BE2C (cell line): ENCODE measurements around the gene COL23A1.

Source experiments
- DNase-seq: peaks from one replicate; pipeline ENCODE4 v3.0.0-alpha.2; 2020
- H3K27me3 ChIP-seq: fragments of 250-450 bp; sonication (Bioruptor Pico); 2 replicates; pipeline ENCODE4 v1.5.1; 2020; ENCODE audit warnings: mild to moderate bottlenecking
- H3K36me3 ChIP-seq: fragments of 250-450 bp; sonication (Bioruptor Pico); 2 replicates; pipeline ENCODE4 v1.5.1; 2020; ENCODE audit warnings: mild to moderate bottlenecking
- H3K4me1 ChIP-seq: fragments of 250-450 bp; sonication (Bioruptor Pico); 2 replicates; pipeline ENCODE4 v1.5.1; 2020
- H3K4me3 ChIP-seq: 2 replicates; pipeline ENCODE4 v1.5.1; 2011; ENCODE audit warnings: low read depth, low read length
- H3K9me3 ChIP-seq: fragments of 250-450 bp; sonication (Bioruptor Pico); 2 replicates; pipeline ENCODE4 v1.5.1; 2020
- TF ChIP-seq, protein P1 (sequence below): IDR thresholded peaks from 2 replicates; pipeline ENCODE4 v1.5.1; 2012; ENCODE audit warnings: mild to moderate bottlenecking, low read depth, low read length

Gene COL23A1

DNA sequence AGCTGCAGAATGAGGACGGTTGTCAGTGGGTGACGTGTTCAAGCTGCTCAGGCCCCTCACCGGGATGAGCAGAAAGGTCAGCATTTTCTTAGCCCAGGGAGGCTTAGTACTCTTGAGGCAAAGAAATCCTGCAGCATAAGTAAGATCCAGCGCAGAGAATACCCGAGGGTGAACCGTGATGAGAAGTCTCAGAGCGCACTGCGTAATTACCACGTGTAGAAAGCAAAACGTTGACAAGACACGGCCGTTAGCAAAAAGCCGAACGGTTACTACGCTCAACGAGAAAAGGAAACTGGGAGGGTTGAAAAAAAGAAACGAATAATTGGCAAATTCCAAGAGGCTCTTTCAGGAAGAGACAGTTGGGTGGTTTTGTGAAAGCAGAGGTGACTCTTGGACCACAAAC lies 104.0 kb downstream of the COL23A1 start:
- Histone ChIP-seq H3K36me3 (no peaks in the 10 kb centered on the region), H3K4me3 (no peak overlapping the region), H3K27me3 (no peaks in the 10 kb centered on the region), H3K9me3 (no peaks in the 10 kb centered on the region; the same call in 1 of the 2 replicates), H3K4me1 (no peaks in the 10 kb centered on the region)
- no peak for DNase-seq
- TF ChIP-seq, protein P1, sequence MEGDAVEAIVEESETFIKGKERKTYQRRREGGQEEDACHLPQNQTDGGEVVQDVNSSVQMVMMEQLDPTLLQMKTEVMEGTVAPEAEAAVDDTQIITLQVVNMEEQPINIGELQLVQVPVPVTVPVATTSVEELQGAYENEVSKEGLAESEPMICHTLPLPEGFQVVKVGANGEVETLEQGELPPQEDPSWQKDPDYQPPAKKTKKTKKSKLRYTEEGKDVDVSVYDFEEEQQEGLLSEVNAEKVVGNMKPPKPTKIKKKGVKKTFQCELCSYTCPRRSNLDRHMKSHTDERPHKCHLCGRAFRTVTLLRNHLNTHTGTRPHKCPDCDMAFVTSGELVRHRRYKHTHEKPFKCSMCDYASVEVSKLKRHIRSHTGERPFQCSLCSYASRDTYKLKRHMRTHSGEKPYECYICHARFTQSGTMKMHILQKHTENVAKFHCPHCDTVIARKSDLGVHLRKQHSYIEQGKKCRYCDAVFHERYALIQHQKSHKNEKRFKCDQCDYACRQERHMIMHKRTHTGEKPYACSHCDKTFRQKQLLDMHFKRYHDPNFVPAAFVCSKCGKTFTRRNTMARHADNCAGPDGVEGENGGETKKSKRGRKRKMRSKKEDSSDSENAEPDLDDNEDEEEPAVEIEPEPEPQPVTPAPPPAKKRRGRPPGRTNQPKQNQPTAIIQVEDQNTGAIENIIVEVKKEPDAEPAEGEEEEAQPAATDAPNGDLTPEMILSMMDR = no peak

DNA sequence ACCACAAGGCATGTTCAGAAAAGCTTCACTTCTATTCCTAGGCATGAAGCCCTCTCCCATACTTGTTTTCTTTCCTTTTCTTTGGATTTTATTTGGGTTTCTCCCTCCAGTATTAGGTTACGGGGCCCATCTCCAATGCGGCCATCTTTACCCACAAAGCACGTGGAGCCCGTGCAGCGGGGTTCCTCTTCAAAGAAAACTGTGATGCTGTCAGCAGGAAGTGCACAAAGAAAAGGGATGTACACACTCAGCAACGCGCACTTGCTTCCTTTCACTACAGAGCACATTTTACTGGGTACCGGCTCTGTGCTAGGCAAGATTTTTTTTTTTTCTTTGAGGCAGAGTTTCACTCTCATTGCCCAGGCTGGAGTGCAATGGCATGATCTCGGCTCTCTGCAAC lies 106.6 kb downstream of the COL23A1 start:
- Histone ChIP-seq H3K36me3 (no peaks in the 10 kb centered on the region), H3K9me3 (no peaks in the 10 kb centered on the region), H3K4me3 (no peak overlapping the region), H3K4me1 (no peaks in the 10 kb centered on the region), H3K27me3 (no peaks in the 10 kb centered on the region)
- no peak for DNase-seq
- TF ChIP-seq, protein P1 = no peak

DNA sequence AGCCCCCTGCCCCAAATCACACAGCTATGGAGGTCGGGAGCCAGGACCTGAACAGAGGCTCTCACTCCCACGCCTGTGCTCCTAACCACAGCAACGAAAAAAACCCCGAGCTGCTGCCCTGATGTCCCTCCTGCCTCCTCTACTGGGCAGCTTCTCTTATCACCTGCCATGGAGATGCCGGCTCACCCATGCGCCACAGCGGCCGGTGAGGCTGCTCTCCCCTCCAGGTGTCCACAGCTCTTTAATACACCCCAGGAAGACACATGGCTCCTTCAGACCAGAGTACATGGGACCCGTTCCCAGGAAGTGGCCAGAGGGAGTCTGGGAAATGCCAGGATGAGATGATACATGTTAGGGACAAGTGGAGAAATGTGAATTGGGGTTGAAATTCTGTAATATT lies 110.9 kb downstream of the COL23A1 start:
- H3K36me3 ChIP-seq = no peaks in the 10 kb centered on the region
- DNase-seq = no peak
- no peaks in the 10 kb centered on the region for H3K27me3 ChIP-seq
- H3K4me1 ChIP-seq = no peaks in the 10 kb centered on the region
- H3K4me3 ChIP-seq = no peak overlapping the region
- TF ChIP-seq, protein P1 = no peak
- no peaks in the 10 kb centered on the region for H3K9me3 ChIP-seq

DNA sequence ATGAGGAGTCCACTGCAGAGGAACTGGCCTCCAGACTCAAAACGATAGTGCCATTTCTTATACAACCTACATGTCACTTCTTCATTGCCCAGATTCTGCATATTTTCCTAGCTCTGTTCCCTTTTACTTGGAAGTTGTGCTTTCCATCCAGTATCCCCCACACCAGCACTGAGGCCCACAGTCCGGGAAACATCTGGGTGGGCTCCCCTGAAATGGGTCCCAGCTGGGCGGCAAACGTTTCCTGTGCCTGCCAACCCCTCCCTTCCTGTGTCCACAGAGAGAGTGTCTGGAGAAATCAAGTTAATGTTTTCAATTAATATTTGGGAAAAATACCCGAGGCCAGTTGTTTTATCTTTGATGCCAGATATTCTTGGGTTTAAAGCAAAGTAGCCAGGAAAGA lies 111.8 kb downstream of the COL23A1 start:
- H3K27me3 ChIP-seq = no peaks in the 10 kb centered on the region
- no peaks in the 10 kb centered on the region for H3K36me3 ChIP-seq
- no peak overlapping the region for H3K4me3 ChIP-seq
- no peaks in the 10 kb centered on the region for H3K9me3 ChIP-seq
- DNase-seq = no peak
- TF ChIP-seq, protein P1 = no peak
- no peaks in the 10 kb centered on the region for H3K4me1 ChIP-seq

DNA sequence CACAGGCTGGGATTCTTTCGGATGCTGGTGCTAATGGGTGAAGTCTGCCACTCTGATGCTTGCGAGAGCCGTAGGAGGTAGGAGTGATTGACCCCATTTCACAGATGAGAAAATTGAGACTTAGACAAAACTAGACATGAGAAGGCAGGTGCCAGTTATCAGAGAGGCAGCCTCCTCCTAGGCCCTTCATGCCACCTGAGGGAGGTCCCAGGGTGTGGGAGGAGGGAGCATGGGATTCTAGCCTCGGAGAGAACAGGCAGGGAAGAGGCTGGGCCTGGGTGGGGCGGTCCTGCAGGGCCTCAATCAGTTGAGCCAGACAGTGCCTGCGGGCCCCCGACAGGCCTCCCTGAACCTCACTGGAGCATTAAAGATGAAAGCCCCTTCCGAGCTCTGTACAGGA lies 112.4 kb downstream of the COL23A1 start:
- TF ChIP-seq, protein P1 = no peak
- Histone ChIP-seq H3K27me3 (no peaks in the 10 kb centered on the region), H3K36me3 (no peaks in the 10 kb centered on the region), H3K4me3 (no peak overlapping the region), H3K9me3 (no peaks in the 10 kb centered on the region), H3K4me1 (no peaks in the 10 kb centered on the region)
- no peak for DNase-seq

DNA sequence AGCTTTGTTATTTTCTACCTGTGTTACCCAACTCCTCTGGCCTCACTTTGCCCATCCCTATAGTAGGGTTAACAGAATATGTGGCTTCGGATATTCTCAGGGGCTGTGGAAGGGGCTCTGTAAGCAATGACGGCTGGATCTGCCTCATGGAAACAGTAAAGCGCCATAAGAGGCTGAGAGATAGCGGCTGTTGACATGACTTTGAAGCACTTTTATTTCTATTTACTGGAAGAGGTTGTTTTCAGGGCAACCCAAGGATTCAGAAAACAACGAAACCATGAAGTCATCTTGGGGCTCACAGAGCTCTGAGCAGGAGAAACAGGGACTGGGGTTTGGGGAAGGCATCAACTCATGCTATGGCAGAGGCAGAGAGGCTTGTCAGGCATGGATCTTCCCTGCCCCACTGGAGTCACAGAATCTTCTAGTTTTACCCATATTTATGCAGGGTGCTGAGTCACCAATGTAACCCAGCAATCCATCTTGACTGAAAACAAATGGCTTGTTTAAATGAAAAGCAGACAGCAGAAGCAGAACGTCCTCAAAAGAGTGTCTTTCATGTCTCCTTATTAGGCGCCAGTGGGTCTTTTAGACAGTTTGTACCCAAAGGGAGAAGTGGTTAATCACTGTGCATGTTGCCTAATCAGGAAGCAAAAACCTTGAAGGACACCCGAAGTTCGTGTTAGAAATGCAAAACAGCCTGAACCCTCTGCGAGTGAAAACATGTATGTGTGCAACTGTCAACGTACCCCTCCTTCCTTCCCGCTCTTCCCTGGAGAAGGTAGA lies 113.0 kb downstream of the COL23A1 start:
- no peaks in the 10 kb centered on the region for H3K4me1 ChIP-seq
- H3K9me3 ChIP-seq = no peaks in the 10 kb centered on the region
- TF ChIP-seq, protein P1 = no peak
- H3K4me3 ChIP-seq = no peak overlapping the region
- H3K36me3 ChIP-seq = no peaks in the 10 kb centered on the region
- no peaks in the 10 kb centered on the region for H3K27me3 ChIP-seq
- no peak for DNase-seq
